Stimulated activated naive B cell treated with anti-CD40 and anti-IgM and Interleukin-4, amounts not matched to agents 10 μg/mL and 1 μg/mL and 100 μg/mL, for 72 hours (primary cell): ENCODE measurements around the gene MTCH2.
A peak's percentile ranks its signal among the peaks of the same experiment; 100 is the strongest.

Source experiments
- ATAC-seq, 2 donors: fragments of 150-1000 bp; cut with Tn5 transposase; replicated peaks; 2 replicates each; pipeline ENCODE4 v1.10.0; 2021; ENCODE audit warnings: moderate library complexity in 1 of 2
- DNase-seq: peaks from one replicate; pipeline ENCODE4 v3.0.0; 2021
- H3K27ac Mint-ChIP-seq: one replicate; pipeline ENCODE4 v1.8.0; 2022; ENCODE audit warnings: mild to moderate bottlenecking, mixed read lengths
- H3K27me3 Mint-ChIP-seq, 2 donors: one replicate each; pipeline ENCODE4 v1.8.0; 2022; ENCODE audit warnings: mixed read lengths in 2 of 2
- H3K36me3 Mint-ChIP-seq, 2 donors: one replicate each; pipeline ENCODE4 v1.8.0; 2022; ENCODE audit warnings: mixed read lengths in 2 of 2, mild to moderate bottlenecking in 1 of 2
- H3K4me1 Mint-ChIP-seq, 2 donors: one replicate each; pipeline ENCODE4 v1.8.0; 2022; ENCODE audit warnings: mixed read lengths in 2 of 2, mild to moderate bottlenecking in 1 of 2
- H3K4me3 Mint-ChIP-seq, 2 donors: one replicate each; pipeline ENCODE4 v1.8.0; 2022; ENCODE audit warnings: mild to moderate bottlenecking in 2 of 2, mixed read lengths in 2 of 2, moderate library complexity in 1 of 2
- H3K9me3 Mint-ChIP-seq, 2 donors: one replicate each; pipeline ENCODE4 v1.8.0; 2022; ENCODE audit warnings: mixed read lengths in 2 of 2, mild to moderate bottlenecking in 1 of 2

MTCH2 gene

GRCh38 chr11:47572715-47573255, 69.6 kb downstream of the MTCH2 start:
- peak overlapping the region; percentile 47 for H3K27ac Mint-ChIP-seq
- DNase-seq, result no peak
- no peak for ATAC-seq
- no peaks in the 10 kb centered on the region for H3K9me3 Mint-ChIP-seq
- H3K4me3 Mint-ChIP-seq, result no peak overlapping the region
- peaks cover 11 to 23% of the 10 kb centered on the region in 2 donors for H3K4me1 Mint-ChIP-seq
- H3K27me3 Mint-ChIP-seq, result no peaks in the 10 kb centered on the region
- H3K36me3 Mint-ChIP-seq, result peaks cover 22 to 43% of the 10 kb centered on the region in 2 donors

GRCh38 chr11:47571895-47572294, 70.5 kb downstream of the MTCH2 start:
- no peak overlapping the region for H3K4me3 Mint-ChIP-seq
- DNase-seq (no peak), ATAC-seq (no peak)
- H3K4me1 Mint-ChIP-seq, result peaks cover 5 to 15% of the 10 kb centered on the region in 2 donors
- H3K27me3 Mint-ChIP-seq, result no peaks in the 10 kb centered on the region
- peaks cover 20 to 40% of the 10 kb centered on the region in 2 donors for H3K36me3 Mint-ChIP-seq
- H3K27ac Mint-ChIP-seq, result no peak overlapping the region
- H3K9me3 Mint-ChIP-seq, result no peaks in the 10 kb centered on the region

- no peaks in the 10 kb centered on the region for H3K9me3 Mint-ChIP-seq
- ATAC-seq (no peak), DNase-seq (no peak)
- H3K27me3 Mint-ChIP-seq, result no peaks in the 10 kb centered on the region
- no peak overlapping the region for H3K4me3 Mint-ChIP-seq
- H3K4me1 Mint-ChIP-seq, result peaks cover 7 to 15% of the 10 kb centered on the region in 2 donors
- H3K27ac Mint-ChIP-seq, result peak overlapping the region; percentile 83
- H3K36me3 Mint-ChIP-seq, result peaks cover 17 to 36% of the 10 kb centered on the region in 2 donors
These were observed 71.0 kb downstream of the MTCH2 start for GRCh38 chr11:47571357-47571729.

GRCh38 chr11:47570651-47571356, 71.6 kb downstream of the MTCH2 start:
- H3K27ac Mint-ChIP-seq, result no peak overlapping the region
- H3K27me3 Mint-ChIP-seq, result no peaks in the 10 kb centered on the region
- H3K36me3 Mint-ChIP-seq, result peaks cover 14 to 33% of the 10 kb centered on the region in 2 donors
- no peak overlapping the region for H3K4me3 Mint-ChIP-seq
- ATAC-seq, result no peak
- H3K4me1 Mint-ChIP-seq, result peaks cover 7 to 12% of the 10 kb centered on the region in 2 donors
- H3K9me3 Mint-ChIP-seq, result no peaks in the 10 kb centered on the region
- DNase-seq, result no peak

- Mint-ChIP-seq H3K27me3 (no peaks in the 10 kb centered on the region), H3K27ac (no peak overlapping the region), H3K4me3 (no peak overlapping the region), H3K4me1 (peaks cover 13 to 19% of the 10 kb centered on the region in 2 donors), H3K9me3 (no peaks in the 10 kb centered on the region), H3K36me3 (peaks cover 12 to 28% of the 10 kb centered on the region in 2 donors)
- DNase-seq, result no peak
- ATAC-seq, result no peak
These were observed 72.7 kb downstream of the MTCH2 start for GRCh38 chr11:47569646-47570045.
